Vagina (tissue), 2 donors: ENCODE data around the gene TNFSF13. TPM values are rescaled to one million over a fixed set of nuclear protein-coding genes. Genes with fewer than 3 reads are reported as not detected.

Source experiments
- DNase-seq, 2 donors: peaks; one replicate each; pipeline ENCODE4 v3.0.0-alpha.2; 2017; ENCODE audit errors: extremely low spot score in 2 of 2
- H3K27ac ChIP-seq: fragments of 200-600 bp; sonication (generic); one replicate; pipeline ENCODE4 v1.5.1; 2019
- H3K27me3 ChIP-seq: fragments of 200-600 bp; sonication (generic); one replicate; pipeline ENCODE4 v1.5.1; 2019
- H3K36me3 ChIP-seq, 2 donors: fragments of 200-600 bp; sonication (generic); one replicate each; pipeline ENCODE4 v1.5.1; 2017 to 2019
- H3K4me1 ChIP-seq: fragments of 200-600 bp; sonication (generic); one replicate; pipeline ENCODE4 v1.5.1; 2019
- H3K4me3 ChIP-seq, 2 donors: fragments of 200-600 bp; sonication (generic); 1 replicate in 1 of 2; 2 replicates in 1 of 2; pipeline ENCODE4 v1.5.1; 2016 to 2019
- H3K9me3 ChIP-seq: fragments of 200-600 bp; sonication (generic); one replicate; pipeline ENCODE4 v1.5.1; 2019
- CTCF ChIP-seq, 3 experiments: fragments of 450-650 bp in 2 of 3; fragments of 200-600 bp in 1 of 3; sonication (generic) in 1 of 3; IDR thresholded peaks; one replicate each; pipeline ENCODE4 v1.5.1; 2017 to 2019; ENCODE audit warnings: antibody characterized with exemption in 3 of 3, mild to moderate bottlenecking in 2 of 3, moderate library complexity in 2 of 3
- POLR2A ChIP-seq, 2 donors: fragments of 450-650 bp; IDR thresholded peaks; one replicate each; pipeline ENCODE4 v1.6.1; 2017; ENCODE audit warnings: antibody characterized with exemption in 2 of 2, mild to moderate bottlenecking in 2 of 2, moderate library complexity in 2 of 2
- POLR2AphosphoS5 ChIP-seq, 2 donors: sonication (generic); formaldehyde crosslinking; IDR thresholded peaks; one replicate each; pipeline ENCODE4 v1.9.0; 2017; ENCODE audit warnings: antibody characterized with exemption in 2 of 2, mild to moderate bottlenecking in 2 of 2, low read depth in 1 of 2; ENCODE audit not compliant: insufficient read depth in 1 of 2
- intact Hi-C: fragments of 100-400 bp; cut with DNase I; formaldehyde crosslinking; loops from one replicate; pipeline ENCODE4 v1.15.1; 2023
- total RNA-seq: library from RNA; depleted of rRNA; stranded (reverse); fragments of >200 nt; gene quantifications from one replicate; pipeline ENCODE4 v1.2.3, GENCODE V29; 2016

Gene TNFSF13
- total RNA-seq, 1 donor from 2014 or later: 20.1 TPM

GRCh38 chr17:7556627-7557026 is 1.9 kb upstream of the TNFSF13 start:
- TF ChIP-seq POLR2AphosphoS5 (IDR thresholded peaks at IDR 0.05; ENCODE audit: insufficient read depth in 1 of 2, low read depth in 1 of 2) (no peak), CTCF (IDR thresholded peaks at IDR 0.05) (no peak), POLR2A (IDR thresholded peaks at IDR 0.05) (no peak)
- DNase-seq: peak in 1 of 2 donors; percentile 78
- Histone ChIP-seq H3K4me3 (no peak overlapping the region), H3K27ac (peak overlapping the region; percentile 88), H3K36me3 (no peaks in the 10 kb centered on the region), H3K27me3 (no peaks in the 10 kb centered on the region), H3K4me1 (peaks cover 44% of the 10 kb centered on the region), H3K9me3 (no peaks in the 10 kb centered on the region)
- intact Hi-C loops: loop anchor here (5.0 kb wide), 1 partner anchor 119 kb away; the partner anchor contains the start of genes FGF11 and TMEM102

GRCh38 chr17:7557147-7557764 is 1.3 kb upstream of the TNFSF13 start:
- intact Hi-C loops: loop anchor here (5.0 kb wide), 1 partner anchor 120 kb away; the partner anchor contains the start of genes FGF11 and TMEM102
- peak overlapping the region; percentile 88 for H3K27ac ChIP-seq
- peak in 1 of 2 donors; percentile 85 for DNase-seq
- H3K9me3 ChIP-seq: no peaks in the 10 kb centered on the region
- peaks cover 46% of the 10 kb centered on the region for H3K4me1 ChIP-seq
- TF ChIP-seq POLR2AphosphoS5 (IDR thresholded peaks at IDR 0.05; ENCODE audit: insufficient read depth in 1 of 2, low read depth in 1 of 2) (no peak), CTCF (IDR thresholded peaks at IDR 0.05) (no peak), POLR2A (IDR thresholded peaks at IDR 0.05) (no peak)
- peak overlapping the region in 1 of 2 donors; percentile 70 for H3K4me3 ChIP-seq
- H3K27me3 ChIP-seq: no peaks in the 10 kb centered on the region
- no peaks in the 10 kb centered on the region for H3K36me3 ChIP-seq

- Histone ChIP-seq H3K4me1 (peaks cover 53% of the 10 kb centered on the region), H3K9me3 (no peaks in the 10 kb centered on the region), H3K27me3 (no peaks in the 10 kb centered on the region), H3K27ac (peak overlapping the region; percentile 88), H3K4me3 (peak overlapping the region; percentile 26 to 70), H3K36me3 (no peaks in the 10 kb centered on the region)
- intact Hi-C loops: loop anchor here (5.0 kb wide), 1 partner anchor 121 kb away; the partner anchor contains the start of genes FGF11 and TMEM102
- TF ChIP-seq POLR2A (IDR thresholded peaks at IDR 0.05) (peak in 1 of 2 donors; percentile 33), POLR2AphosphoS5 (IDR thresholded peaks at IDR 0.05; ENCODE audit: insufficient read depth in 1 of 2, low read depth in 1 of 2) (peak; percentile 90 to 92), CTCF (IDR thresholded peaks at IDR 0.05) (no peak)
- peak in 1 of 2 donors; percentile 93 for DNase-seq
These were observed 591 bp upstream of the TNFSF13 start for GRCh38 chr17:7557775-7558543.

GRCh38 chr17:7559320-7560171 is 996 bp downstream of the TNFSF13 start:
- Histone ChIP-seq H3K27ac (peak overlapping the region; percentile 88), H3K4me1 (peaks cover 69% of the 10 kb centered on the region), H3K27me3 (no peaks in the 10 kb centered on the region), H3K9me3 (no peaks in the 10 kb centered on the region), H3K36me3 (peaks cover 0 to 13% of the 10 kb centered on the region in 2 donors), H3K4me3 (peak overlapping the region; percentile 70 to 82)
- intact Hi-C loops: loop anchor here (5.0 to 10.0 kb wide), 4 partner anchors 42 to 305 kb away; partner anchors contain the start of genes CTDNEP1, ELP5, FGF11 and KCTD11
- peak in 1 of 2 donors; percentile 83 for DNase-seq
- TF ChIP-seq POLR2A (IDR thresholded peaks at IDR 0.05): no peak
- TF ChIP-seq POLR2AphosphoS5 (IDR thresholded peaks at IDR 0.05; ENCODE audit: insufficient read depth in 1 of 2, low read depth in 1 of 2): no peak
- TF ChIP-seq CTCF (IDR thresholded peaks at IDR 0.05): no peak
